Smooth muscle cell (in vitro differentiated cells): ENCODE measurements around the gene EGR4. TPM values are rescaled to one million over a fixed set of nuclear protein-coding genes. Genes with fewer than 3 reads are reported as not detected.

ENCODE experiments used
- DNase-seq: peaks from one replicate; lab custom pipeline; 2025; ENCODE audit not compliant: unreplicated experiment; lab: John Stamatoyannopoulos, UW
- H2AFZ ChIP-seq: fragments of 200-600 bp; sonication (generic); 2 replicates; pipeline ENCODE4 v1.6.0; 2016; ENCODE audit warnings: antibody characterized with exemption, low read depth, mild to moderate bottlenecking
- H3F3A ChIP-seq: fragments of 200-600 bp; sonication (generic); 2 replicates; pipeline ENCODE4 v1.6.0; 2017; ENCODE audit warnings: antibody characterized with exemption, low read depth
- H3K27ac ChIP-seq: fragments of 200-600 bp; sonication (generic); 2 replicates; pipeline ENCODE4 v1.5.1; 2016; ENCODE audit warnings: low read depth, mild to moderate bottlenecking
- H3K27me3 ChIP-seq: fragments of 200-600 bp; sonication (generic); 2 replicates; pipeline ENCODE4 v1.6.1; 2016; ENCODE audit warnings: low read depth, mild to moderate bottlenecking
- H3K36me3 ChIP-seq: fragments of 200-600 bp; sonication (generic); 2 replicates; pipeline ENCODE4 v1.5.1; 2016; ENCODE audit warnings: low read depth
- H3K4me1 ChIP-seq: fragments of 200-600 bp; sonication (generic); 2 replicates; pipeline ENCODE4 v1.5.1; 2016; ENCODE audit warnings: low read depth
- H3K4me2 ChIP-seq: fragments of 200-600 bp; sonication (generic); 2 replicates; pipeline ENCODE4 v1.6.0; 2016; ENCODE audit warnings: mild to moderate bottlenecking
- H3K4me3 ChIP-seq: fragments of 200-600 bp; sonication (generic); 2 replicates; pipeline ENCODE4 v1.5.1; 2016; ENCODE audit warnings: mild to moderate bottlenecking
- H3K79me2 ChIP-seq: fragments of 200-600 bp; sonication (generic); 2 replicates; pipeline ENCODE4 v1.6.0; 2016; ENCODE audit warnings: low read depth, mild to moderate bottlenecking
- H3K9ac ChIP-seq: fragments of 200-600 bp; sonication (generic); 2 replicates; pipeline ENCODE4 v1.6.0; 2016; ENCODE audit warnings: low read depth
- H3K9me3 ChIP-seq: fragments of 200-600 bp; sonication (generic); replicated peaks from 2 replicates; pipeline ENCODE4 v1.5.1; 2016; ENCODE audit warnings: low read depth
- H4K20me1 ChIP-seq: fragments of 200-600 bp; sonication (generic); 2 replicates; pipeline ENCODE4 v1.6.0; 2016; ENCODE audit warnings: low read depth
- WGBS: methylation state at CpG from one replicate; pipeline ENCODE4 v1.1.7; 2016; ENCODE audit warnings: low lambda C conversion rate; 5-methylcytosine and 5-hydroxymethylcytosine counted together
- polyA plus RNA-seq: library from polyadenylated mRNA; unstranded; fragments of >200 nt; fragmentation: Nextera tagmentation; extraction: Ambion mirVana; gene quantifications from 2 replicates; pipeline ENCODE4 v1.2.1, GENCODE V29; 2016
- total RNA-seq: library from RNA; depleted of rRNA; stranded (reverse); fragments of >200 nt; gene quantifications from 2 replicates; pipeline ENCODE4 v1.2.3, GENCODE V29; 2014
- TF ChIP-seq, protein P1 (sequence below): fragments of 200-600 bp; sonication (generic); IDR thresholded peaks from 2 replicates; pipeline ENCODE4 v1.5.1; 2017; ENCODE audit warnings: borderline replicate concordance, mild to moderate bottlenecking, antibody characterized with exemption; ENCODE audit not compliant: insufficient read depth, poor library complexity, severe bottlenecking

EGR4 gene
- total and polyA plus RNA-seq, 2 experiments from 2014 or later = 0.99 to 7.2 TPM

DNA sequence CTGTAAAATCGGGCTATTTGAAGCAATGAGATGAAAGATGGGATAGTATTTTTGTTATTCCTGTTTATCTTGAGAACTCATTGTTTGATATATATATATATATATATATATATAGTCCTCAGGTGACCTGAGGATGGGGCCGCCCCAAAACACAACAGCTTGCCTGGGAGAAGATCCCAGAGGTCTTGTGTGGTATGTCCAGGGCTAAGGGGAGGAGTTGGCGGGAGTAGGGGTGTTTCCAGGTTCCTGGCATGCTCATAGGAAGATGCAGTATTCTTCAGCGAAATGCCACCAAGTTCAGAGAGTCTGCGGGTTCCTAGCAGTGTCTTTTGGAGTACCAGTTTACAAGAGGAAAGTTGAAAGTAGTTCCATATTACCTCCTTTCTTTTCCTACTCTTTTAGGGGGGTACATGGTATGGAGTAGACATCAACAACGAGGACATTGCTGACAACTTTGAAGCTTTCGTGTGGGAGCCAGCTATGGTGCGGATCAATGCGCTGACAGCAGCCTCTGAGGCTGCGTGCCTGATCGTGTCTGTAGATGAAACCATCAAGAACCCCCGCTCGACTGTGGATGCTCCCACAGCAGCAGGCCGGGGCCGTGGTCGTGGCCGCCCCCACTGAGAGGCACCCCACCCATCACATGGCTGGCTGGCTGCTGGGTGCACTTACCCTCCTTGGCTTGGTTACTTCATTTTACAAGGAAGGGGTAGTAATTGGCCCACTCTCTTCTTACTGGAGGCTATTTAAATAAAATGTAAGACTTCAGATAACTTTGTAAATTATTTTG lies 40.9 kb downstream of the EGR4 start:
- no peaks in the 10 kb centered on the region for H3K27me3 ChIP-seq
- no peaks in the 10 kb centered on the region for H3F3A ChIP-seq
- no peak overlapping the region for H3K4me3 ChIP-seq
- no peak for DNase-seq
- WGBS = 98% methylated on average over 17 of the region's 17 CpGs
- H2AFZ ChIP-seq = no peak overlapping the region
- H3K4me1 ChIP-seq = no peaks in the 10 kb centered on the region
- peaks cover 28% of the 10 kb centered on the region for H4K20me1 ChIP-seq
- no peaks in the 10 kb centered on the region for H3K9me3 ChIP-seq
- TF ChIP-seq, protein P1, sequence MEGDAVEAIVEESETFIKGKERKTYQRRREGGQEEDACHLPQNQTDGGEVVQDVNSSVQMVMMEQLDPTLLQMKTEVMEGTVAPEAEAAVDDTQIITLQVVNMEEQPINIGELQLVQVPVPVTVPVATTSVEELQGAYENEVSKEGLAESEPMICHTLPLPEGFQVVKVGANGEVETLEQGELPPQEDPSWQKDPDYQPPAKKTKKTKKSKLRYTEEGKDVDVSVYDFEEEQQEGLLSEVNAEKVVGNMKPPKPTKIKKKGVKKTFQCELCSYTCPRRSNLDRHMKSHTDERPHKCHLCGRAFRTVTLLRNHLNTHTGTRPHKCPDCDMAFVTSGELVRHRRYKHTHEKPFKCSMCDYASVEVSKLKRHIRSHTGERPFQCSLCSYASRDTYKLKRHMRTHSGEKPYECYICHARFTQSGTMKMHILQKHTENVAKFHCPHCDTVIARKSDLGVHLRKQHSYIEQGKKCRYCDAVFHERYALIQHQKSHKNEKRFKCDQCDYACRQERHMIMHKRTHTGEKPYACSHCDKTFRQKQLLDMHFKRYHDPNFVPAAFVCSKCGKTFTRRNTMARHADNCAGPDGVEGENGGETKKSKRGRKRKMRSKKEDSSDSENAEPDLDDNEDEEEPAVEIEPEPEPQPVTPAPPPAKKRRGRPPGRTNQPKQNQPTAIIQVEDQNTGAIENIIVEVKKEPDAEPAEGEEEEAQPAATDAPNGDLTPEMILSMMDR = no peak
- H3K27ac ChIP-seq = no peak overlapping the region
- no peak overlapping the region for H3K4me2 ChIP-seq
- H3K36me3 ChIP-seq = peaks cover 15% of the 10 kb centered on the region
- no peak overlapping the region for H3K9ac ChIP-seq
- H3K79me2 ChIP-seq = no peaks in the 10 kb centered on the region

DNA sequence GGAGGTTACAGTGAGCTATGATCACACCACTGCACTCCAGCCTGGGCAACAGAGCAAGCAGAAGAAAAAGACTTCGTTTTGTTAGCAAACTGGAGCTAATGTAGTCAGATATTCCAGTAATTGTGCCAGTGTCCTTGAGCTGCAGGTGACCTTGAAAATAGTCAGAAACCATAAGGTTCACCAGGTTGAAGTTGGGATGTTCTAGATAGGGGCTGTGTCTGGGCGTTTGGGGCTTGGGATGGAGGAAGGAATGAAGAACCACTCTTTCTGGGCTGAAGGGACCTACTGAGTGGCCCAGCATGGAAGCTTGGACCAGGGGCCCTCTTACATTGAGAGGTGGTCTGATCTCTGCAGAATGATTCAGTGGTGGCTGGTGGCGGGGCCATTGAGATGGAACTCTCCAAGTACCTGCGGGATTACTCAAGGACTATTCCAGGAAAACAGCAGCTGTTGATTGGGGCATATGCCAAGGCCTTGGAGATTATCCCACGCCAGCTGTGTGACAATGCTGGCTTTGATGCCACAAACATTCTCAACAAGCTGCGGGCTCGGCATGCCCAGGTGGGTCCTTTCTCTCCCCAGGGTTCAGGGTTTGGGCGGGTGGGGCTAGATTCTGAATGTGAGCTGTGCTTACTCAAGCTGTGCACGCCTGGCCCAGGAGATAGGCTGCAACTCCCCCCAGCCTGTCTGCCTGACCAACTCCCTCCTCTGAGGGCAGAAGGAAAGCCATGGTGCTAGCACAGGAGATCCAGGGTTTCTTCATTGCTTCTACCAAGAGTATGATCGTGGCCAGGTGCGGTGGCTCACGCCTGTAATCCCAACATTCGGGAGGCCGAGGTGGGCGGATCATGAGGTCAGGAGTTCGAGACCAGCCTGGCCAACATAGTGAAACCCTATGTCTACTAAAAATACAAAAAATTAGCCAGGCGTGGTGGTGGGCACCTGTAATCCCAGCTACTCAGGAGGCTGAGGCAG lies 42.2 kb downstream of the EGR4 start:
- no peak for DNase-seq
- Histone ChIP-seq H3K4me2 (no peak overlapping the region), H4K20me1 (peaks cover 41% of the 10 kb centered on the region), H3K79me2 (peaks cover under 1% of the 10 kb centered on the region), H3K9me3 (no peaks in the 10 kb centered on the region), H3K4me1 (no peaks in the 10 kb centered on the region), H2AFZ (no peak overlapping the region), H3K27ac (no peak overlapping the region), H3K36me3 (peaks cover 24% of the 10 kb centered on the region), H3K27me3 (no peaks in the 10 kb centered on the region), H3K9ac (no peak overlapping the region), H3K4me3 (no peak overlapping the region), H3F3A (no peaks in the 10 kb centered on the region)
- TF ChIP-seq, protein P1 = no peak
- 96% methylated on average over 17 of the region's 17 CpGs for WGBS

DNA sequence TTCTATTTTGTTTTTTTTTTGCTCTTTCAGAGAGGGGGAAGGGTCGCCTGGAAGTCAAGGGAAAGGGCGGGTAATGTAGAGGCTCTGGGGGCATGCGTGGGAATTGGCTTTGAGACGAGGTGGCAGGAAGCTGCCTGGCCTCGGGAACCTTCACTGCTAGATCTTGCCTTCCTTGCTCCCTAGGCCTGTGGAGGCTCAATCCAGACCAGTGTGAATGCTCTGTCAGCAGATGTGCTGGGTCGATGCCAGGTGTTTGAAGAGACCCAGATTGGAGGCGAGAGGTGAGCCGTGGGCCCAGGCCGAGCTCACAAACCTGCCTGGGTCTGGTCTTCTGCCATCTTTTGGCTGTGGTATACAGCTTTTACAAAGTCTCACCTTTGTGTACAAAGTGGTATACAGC lies 43.7 kb downstream of the EGR4 start:
- no peak for DNase-seq
- H3K36me3 ChIP-seq = peaks cover 36% of the 10 kb centered on the region
- no peak overlapping the region for H3K9ac ChIP-seq
- H4K20me1 ChIP-seq = peaks cover 56% of the 10 kb centered on the region
- no peaks in the 10 kb centered on the region for H3F3A ChIP-seq
- no peak overlapping the region for H3K4me2 ChIP-seq
- H3K4me3 ChIP-seq = no peak overlapping the region
- TF ChIP-seq, protein P1 = no peak
- H3K9me3 ChIP-seq = no peaks in the 10 kb centered on the region
- no peak overlapping the region for H2AFZ ChIP-seq
- WGBS = 96% methylated on average over 9 of the region's 9 CpGs
- H3K4me1 ChIP-seq = no peaks in the 10 kb centered on the region
- H3K27ac ChIP-seq = no peak overlapping the region
- no peaks in the 10 kb centered on the region for H3K27me3 ChIP-seq
- peaks cover 6% of the 10 kb centered on the region for H3K79me2 ChIP-seq
